PC-9 (cell line): ENCODE data around the gene CTDSP2. TPM values are rescaled to one million over a fixed set of nuclear protein-coding genes. Genes with fewer than 3 reads are reported as not detected.
A peak's percentile ranks its signal among the peaks of the same experiment; 100 is the strongest.

Experiments
- BruUV-seq: library from RNA; stranded (reverse); fragments of 400-500 nt; replicated peaks from 2 replicates; lab custom pipeline; 2021; lab: Mats Ljungman, UMichigan
- CTCF ChIA-PET: fragments of 300-600 bp; sonication (Branson Sonifier 250); formaldehyde crosslinking; loops from one replicate; lab custom pipeline; 2022; ENCODE audit warnings: antibody characterized with exemption; lab: Charles Lee
- POLR2A ChIA-PET: fragments of 300-600 bp; sonication (Branson Sonifier 250); formaldehyde crosslinking; loops from one replicate; lab custom pipeline; 2022; ENCODE audit warnings: antibody characterized with exemption; ENCODE audit not compliant: unreplicated experiment; lab: Charles Lee
- DNase-seq, 2 experiments: peaks; one replicate each; pipeline versions ENCODE4 v3.0.0 to v3.0.0-alpha.2; 2015 to 2022; ENCODE audit warnings: mixed read lengths in 1 of 2
- H2AFZ ChIP-seq: fragments of 200-600 bp; sonication (generic); 2 replicates; pipeline ENCODE4 v1.8.1; 2017; ENCODE audit warnings: antibody characterized with exemption
- H3F3A ChIP-seq: fragments of 200-600 bp; sonication (generic); 2 replicates; pipeline ENCODE4 v1.8.1; 2017; ENCODE audit warnings: antibody characterized with exemption, mild to moderate bottlenecking, low read depth; ENCODE audit not compliant: insufficient read depth
- H3K27ac ChIP-seq: fragments of 200-600 bp; sonication (generic); 2 replicates; pipeline ENCODE4 v1.6.1; 2016; ENCODE audit warnings: mixed run types
- H3K27me3 ChIP-seq: fragments of 200-600 bp; sonication (generic); 2 replicates; pipeline ENCODE4 v1.6.1; 2016; ENCODE audit warnings: low read depth, mixed run types; ENCODE audit not compliant: insufficient read depth
- H3K36me3 ChIP-seq: fragments of 200-600 bp; sonication (generic); 2 replicates; pipeline ENCODE4 v1.6.1; 2016; ENCODE audit warnings: low read depth, mixed run types
- H3K4me1 ChIP-seq: fragments of 200-600 bp; sonication (generic); replicated peaks from 2 replicates; pipeline ENCODE4 v1.6.1; 2016; ENCODE audit warnings: mixed run types; ENCODE audit not compliant: insufficient read depth
- H3K4me2 ChIP-seq: fragments of 200-600 bp; sonication (generic); 2 replicates; pipeline ENCODE4 v1.6.1; 2017; ENCODE audit warnings: mixed run types
- H3K4me3 ChIP-seq: fragments of 200-600 bp; sonication (generic); 2 replicates; pipeline ENCODE4 v1.6.1; 2016; ENCODE audit warnings: mixed run types
- H3K79me2 ChIP-seq: fragments of 200-600 bp; sonication (generic); 2 replicates; pipeline ENCODE4 v1.6.1; 2017; ENCODE audit warnings: low read depth, mixed run types
- H3K9me2 ChIP-seq: fragments of 200-600 bp; sonication (generic); 2 replicates; pipeline ENCODE4 v1.8.1; 2017; ENCODE audit warnings: mild to moderate bottlenecking; ENCODE audit not compliant: insufficient read depth
- H3K9me3 ChIP-seq: fragments of 200-600 bp; sonication (generic); 2 replicates; pipeline ENCODE4 v1.8.1; 2016; ENCODE audit warnings: low read depth; ENCODE audit not compliant: insufficient read depth
- H4K20me1 ChIP-seq: fragments of 200-600 bp; sonication (generic); 2 replicates; pipeline ENCODE4 v1.8.1; 2017; ENCODE audit not compliant: insufficient read depth
- EZH2 ChIP-seq: fragments of 200-600 bp; sonication (generic); IDR thresholded peaks from 2 replicates; pipeline ENCODE4 v1.8.0; 2017; ENCODE audit warnings: antibody characterized with exemption, low read depth
- intact Hi-C: fragments of 100-400 bp; cut with micrococcal nuclease; formaldehyde crosslinking; loops from one replicate; pipeline ENCODE4 v1.10.0; 2022; ENCODE audit not compliant: unreplicated experiment
- total RNA-seq: library from RNA; stranded (reverse); gene quantifications from 2 replicates; pipeline ENCODE4 v1.2.3, GENCODE V29; 2021
- TF ChIP-seq, protein P1 (sequence below): fragments of 200-600 bp; sonication (generic); conservative IDR thresholded peaks from 2 replicates; pipeline ENCODE4 v1.6.1; 2017; ENCODE audit warnings: mixed run types, antibody characterized with exemption, mild to moderate bottlenecking, moderate library complexity

The CTDSP2 gene
- total RNA-seq, 1 experiment from 2014 or later = 102 TPM

DNA sequence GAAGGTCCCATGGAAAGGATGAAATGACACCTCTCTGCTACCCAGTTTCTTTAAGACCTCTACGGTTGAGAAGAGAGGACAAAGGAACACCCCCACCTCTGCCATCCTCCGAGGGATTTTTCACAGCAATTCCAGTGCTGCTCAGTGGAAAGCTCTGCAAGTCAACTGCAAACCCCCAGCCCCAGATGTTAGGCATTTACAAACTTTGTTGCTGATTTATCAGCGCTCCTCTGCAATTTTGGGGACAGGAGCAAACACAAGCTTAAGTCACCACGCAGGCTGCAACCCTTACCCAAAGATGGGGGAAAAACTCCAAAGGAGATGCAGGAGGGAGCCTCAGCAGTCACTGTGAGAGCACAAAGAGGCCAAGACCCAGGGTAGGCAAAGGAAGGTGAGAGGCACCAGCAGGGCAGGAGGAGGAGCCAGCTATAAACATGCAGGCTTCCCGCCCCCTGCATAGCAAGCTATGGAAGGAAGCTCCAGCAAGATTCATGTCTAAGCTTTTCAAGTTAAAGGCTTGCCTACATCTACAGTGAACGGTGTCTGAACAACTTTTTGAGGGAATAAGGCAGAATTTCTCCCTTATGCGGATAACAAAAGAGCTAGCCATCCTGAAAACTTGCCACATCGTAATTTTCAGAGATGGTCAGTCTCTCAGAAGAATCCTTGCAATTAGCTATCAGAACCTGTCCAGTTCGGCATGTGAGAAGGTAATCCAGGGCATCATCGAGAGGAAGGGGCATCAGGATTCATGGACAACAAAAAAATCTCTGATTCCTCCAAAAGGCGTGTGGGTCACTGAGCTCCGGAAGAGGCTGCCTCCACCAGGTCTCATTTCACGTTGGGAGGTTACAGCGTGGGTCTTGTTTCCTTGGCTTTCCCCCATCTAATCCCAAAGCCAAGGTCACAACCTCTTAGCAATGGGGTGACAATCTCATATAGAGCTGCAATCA is 3.9 kb downstream of the CTDSP2 start:
- Histone ChIP-seq H3F3A (no peaks in the 10 kb centered on the region), H3K27ac (no peak overlapping the region), H3K27me3 (no peaks in the 10 kb centered on the region), H3K9me2 (no peaks in the 10 kb centered on the region), H3K4me1 (peaks cover 15% of the 10 kb centered on the region), H4K20me1 (peaks cover 70% of the 10 kb centered on the region), H3K36me3 (peaks cover 3% of the 10 kb centered on the region; the same call in 1 of the 2 replicates), H3K9me3 (no peaks in the 10 kb centered on the region), H2AFZ (no peak overlapping the region), H3K79me2 (peaks cover 87% of the 10 kb centered on the region), H3K4me2 (no peak overlapping the region), H3K4me3 (no peak overlapping the region)
- no peak for DNase-seq
- TSS peak; percentile 10 for BruUV-seq
- CTCF ChIA-PET = no interaction called here
- POLR2A ChIA-PET = no interaction called here
- no peak for TF ChIP-seq EZH2
- TF ChIP-seq, protein P1, sequence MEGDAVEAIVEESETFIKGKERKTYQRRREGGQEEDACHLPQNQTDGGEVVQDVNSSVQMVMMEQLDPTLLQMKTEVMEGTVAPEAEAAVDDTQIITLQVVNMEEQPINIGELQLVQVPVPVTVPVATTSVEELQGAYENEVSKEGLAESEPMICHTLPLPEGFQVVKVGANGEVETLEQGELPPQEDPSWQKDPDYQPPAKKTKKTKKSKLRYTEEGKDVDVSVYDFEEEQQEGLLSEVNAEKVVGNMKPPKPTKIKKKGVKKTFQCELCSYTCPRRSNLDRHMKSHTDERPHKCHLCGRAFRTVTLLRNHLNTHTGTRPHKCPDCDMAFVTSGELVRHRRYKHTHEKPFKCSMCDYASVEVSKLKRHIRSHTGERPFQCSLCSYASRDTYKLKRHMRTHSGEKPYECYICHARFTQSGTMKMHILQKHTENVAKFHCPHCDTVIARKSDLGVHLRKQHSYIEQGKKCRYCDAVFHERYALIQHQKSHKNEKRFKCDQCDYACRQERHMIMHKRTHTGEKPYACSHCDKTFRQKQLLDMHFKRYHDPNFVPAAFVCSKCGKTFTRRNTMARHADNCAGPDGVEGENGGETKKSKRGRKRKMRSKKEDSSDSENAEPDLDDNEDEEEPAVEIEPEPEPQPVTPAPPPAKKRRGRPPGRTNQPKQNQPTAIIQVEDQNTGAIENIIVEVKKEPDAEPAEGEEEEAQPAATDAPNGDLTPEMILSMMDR = no peak
- intact Hi-C loops = no loop called here

- Histone ChIP-seq H3K4me3 (no peak overlapping the region), H3K79me2 (peaks cover 97% of the 10 kb centered on the region), H3K9me2 (no peaks in the 10 kb centered on the region), H3F3A (no peaks in the 10 kb centered on the region; the same call in 1 of the 2 replicates), H3K9me3 (no peaks in the 10 kb centered on the region), H3K27ac (no peak overlapping the region), H3K27me3 (no peaks in the 10 kb centered on the region), H2AFZ (no peak overlapping the region), H3K4me1 (peaks cover 15% of the 10 kb centered on the region), H4K20me1 (peaks cover 79% of the 10 kb centered on the region), H3K4me2 (no peak overlapping the region), H3K36me3 (peaks cover 3% of the 10 kb centered on the region; the same call in 1 of the 2 replicates)
- TF ChIP-seq, protein P1 = no peak
- TF ChIP-seq EZH2 = no peak
- DNase-seq = no peak
- ChIA-PET POLR2A (no interaction called here), CTCF (no interaction called here)
- intact Hi-C loops = no loop called here
- BruUV-seq = no TSS peak
These were observed 5.1 kb downstream of the CTDSP2 start for GRCh38 chr12:57841445-57841844.

- Histone ChIP-seq H3K36me3 (peaks cover 3% of the 10 kb centered on the region; the same call in 1 of the 2 replicates), H4K20me1 (peaks cover 87% of the 10 kb centered on the region), H3K27me3 (no peaks in the 10 kb centered on the region), H3K9me3 (no peaks in the 10 kb centered on the region), H3K79me2 (peaks cover 98% of the 10 kb centered on the region), H3K4me2 (no peak overlapping the region), H3F3A (no peaks in the 10 kb centered on the region; the same call in 1 of the 2 replicates), H3K9me2 (no peaks in the 10 kb centered on the region), H3K4me3 (no peak overlapping the region), H3K27ac (no peak overlapping the region), H2AFZ (no peak overlapping the region), H3K4me1 (peaks cover 15% of the 10 kb centered on the region)
- POLR2A ChIA-PET = no interaction called here
- DNase-seq = no peak
- intact Hi-C loops = no loop called here
- TF ChIP-seq, protein P1 = no peak
- TF ChIP-seq EZH2 = no peak
- CTCF ChIA-PET = no interaction called here
- BruUV-seq = no TSS peak
These were observed 5.8 kb downstream of the CTDSP2 start for GRCh38 chr12:57840726-57841125.
